Loucy (cell line): ENCODE data around the gene F7.

Experiments used
- EZH2phosphoT487 ChIP-seq: fragments of 200-600 bp; IDR thresholded peaks from 2 replicates; pipeline ENCODE4 v1.6.1; 2018; ENCODE audit warnings: antibody characterized with exemption, mild to moderate bottlenecking, moderate library complexity, borderline replicate concordance
- TF ChIP-seq, protein P1 (sequence below): fragments of 200-600 bp; sonication (generic); conservative IDR thresholded peaks from 2 replicates; pipeline ENCODE4 v1.5.1; 2014; ENCODE audit warnings: mild to moderate bottlenecking, antibody characterized with exemption, low read length

DNA sequence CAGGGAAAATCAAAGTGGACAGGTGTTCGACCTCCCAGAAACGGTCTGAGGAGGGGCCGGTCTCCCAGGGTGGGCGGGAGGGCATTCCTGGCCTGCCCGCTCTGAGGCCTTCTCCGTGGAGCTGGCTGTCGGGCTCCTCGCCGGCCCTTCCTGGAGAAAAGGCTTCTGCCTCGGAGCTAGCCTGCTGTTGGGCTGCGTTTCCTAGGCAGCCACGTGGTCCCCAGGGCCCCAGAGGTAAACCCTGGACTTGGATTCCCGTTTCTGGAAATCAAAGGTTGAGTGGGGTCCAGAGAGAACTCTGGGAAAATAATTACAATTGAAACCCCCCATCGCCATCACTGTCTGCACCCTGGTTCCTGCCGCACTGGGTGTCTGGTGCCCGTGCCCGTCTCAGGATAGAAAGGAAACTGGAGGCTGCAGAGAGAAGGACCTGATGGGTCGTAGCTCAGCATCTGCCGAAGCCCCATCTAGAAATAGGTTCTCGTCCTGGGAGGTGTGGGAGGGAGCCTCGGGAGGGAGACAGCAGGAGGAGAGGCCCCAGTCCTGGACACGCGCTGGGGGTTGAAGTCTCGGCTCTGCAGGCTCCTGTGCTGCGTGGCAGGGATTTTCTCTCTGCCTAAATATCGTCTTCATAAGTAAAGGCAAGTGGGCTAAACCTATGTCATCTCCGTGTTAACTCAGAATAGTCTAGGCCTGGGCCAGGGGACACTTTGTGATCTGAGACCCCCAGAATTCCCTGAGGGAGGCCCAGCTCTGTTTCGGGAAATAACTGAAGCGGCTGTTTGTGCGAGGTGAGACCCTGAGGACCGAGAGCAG, 45.2 kb downstream of the F7 start:
- TF ChIP-seq, protein P1, sequence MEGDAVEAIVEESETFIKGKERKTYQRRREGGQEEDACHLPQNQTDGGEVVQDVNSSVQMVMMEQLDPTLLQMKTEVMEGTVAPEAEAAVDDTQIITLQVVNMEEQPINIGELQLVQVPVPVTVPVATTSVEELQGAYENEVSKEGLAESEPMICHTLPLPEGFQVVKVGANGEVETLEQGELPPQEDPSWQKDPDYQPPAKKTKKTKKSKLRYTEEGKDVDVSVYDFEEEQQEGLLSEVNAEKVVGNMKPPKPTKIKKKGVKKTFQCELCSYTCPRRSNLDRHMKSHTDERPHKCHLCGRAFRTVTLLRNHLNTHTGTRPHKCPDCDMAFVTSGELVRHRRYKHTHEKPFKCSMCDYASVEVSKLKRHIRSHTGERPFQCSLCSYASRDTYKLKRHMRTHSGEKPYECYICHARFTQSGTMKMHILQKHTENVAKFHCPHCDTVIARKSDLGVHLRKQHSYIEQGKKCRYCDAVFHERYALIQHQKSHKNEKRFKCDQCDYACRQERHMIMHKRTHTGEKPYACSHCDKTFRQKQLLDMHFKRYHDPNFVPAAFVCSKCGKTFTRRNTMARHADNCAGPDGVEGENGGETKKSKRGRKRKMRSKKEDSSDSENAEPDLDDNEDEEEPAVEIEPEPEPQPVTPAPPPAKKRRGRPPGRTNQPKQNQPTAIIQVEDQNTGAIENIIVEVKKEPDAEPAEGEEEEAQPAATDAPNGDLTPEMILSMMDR: no peak
- no peak for TF ChIP-seq EZH2phosphoT487
